Colonic mucosa (tissue), 4 donors: Measurements from ENCODE around the gene DBH. TPM values are rescaled to one million over a fixed set of nuclear protein-coding genes. Genes with fewer than 3 reads are reported as not detected.

Experiments
- DNase-seq: peaks from one replicate; pipeline ENCODE4 v3.0.0-alpha.2; 2020
- H3K27ac ChIP-seq: fragments of 200-600 bp; one replicate; pipeline ENCODE4 v1.8.0; 2021
- H3K27me3 ChIP-seq: fragments of 200-600 bp; one replicate; pipeline ENCODE4 v1.8.0; 2021
- H3K36me3 ChIP-seq: fragments of 200-600 bp; one replicate; pipeline ENCODE4 v1.8.0; 2021
- H3K4me1 ChIP-seq: fragments of 200-600 bp; one replicate; pipeline ENCODE4 v1.8.0; 2021; ENCODE audit warnings: mild to moderate bottlenecking
- H3K4me3 ChIP-seq: fragments of 200-600 bp; one replicate; pipeline ENCODE4 v1.8.0; 2021
- H3K9ac ChIP-seq, 2 donors: one replicate each; pipeline ENCODE4 v1.7.0; 2013; ENCODE audit warnings: control low read depth in 2 of 2, low read depth in 2 of 2, low read length in 2 of 2
- H3K9me3 ChIP-seq: fragments of 200-600 bp; one replicate; pipeline ENCODE4 v1.8.0; 2021
- CTCF ChIP-seq: fragments of 200-600 bp; IDR thresholded peaks from one replicate; pipeline ENCODE4 v1.8.0; 2022; ENCODE audit warnings: antibody characterized with exemption, mild to moderate bottlenecking
- intact Hi-C: fragments of 100-400 bp; cut with DNase I; formaldehyde crosslinking; loops from one replicate; pipeline ENCODE4 v1.14.1; 2022
- total RNA-seq, 2 donors: library from RNA; stranded (reverse); fragmentation: NEBNext Ultra II Directional in 1 of 2; extraction: Animal tissue kit (Norgen Biotek cat#: 25700) in 1 of 2; gene quantifications; one replicate each; pipeline ENCODE4 v1.2.1, GENCODE V29; 2021
- donor health status: healthy.
- donor health status: DM: no; HTN: no; CAD: no.
- donor health status: DM: no; HTN: no; CAD: no.

The DBH gene
- total RNA-seq, 2 donors from 2014 or later = not detected

- DNase-seq = no peak
- Histone ChIP-seq H3K4me1 (no peaks in the 10 kb centered on the region), H3K9ac (no peak overlapping the region), H3K27me3 (peaks cover 11% of the 10 kb centered on the region), H3K9me3 (no peaks in the 10 kb centered on the region), H3K36me3 (no peaks in the 10 kb centered on the region), H3K4me3 (no peak overlapping the region), H3K27ac (no peak overlapping the region)
- TF ChIP-seq CTCF = no peak
- intact Hi-C loops = no loop called here
Measured at GRCh38 chr9:133612816-133613215, 23.3 kb upstream of the DBH start.

- H3K27me3 ChIP-seq = peaks cover 11% of the 10 kb centered on the region
- no peak overlapping the region for H3K9ac ChIP-seq
- H3K36me3 ChIP-seq = no peaks in the 10 kb centered on the region
- no peaks in the 10 kb centered on the region for H3K9me3 ChIP-seq
- no peak overlapping the region for H3K4me3 ChIP-seq
- H3K4me1 ChIP-seq = no peaks in the 10 kb centered on the region
- no peak for TF ChIP-seq CTCF
- H3K27ac ChIP-seq = no peak overlapping the region
- intact Hi-C loops = no loop called here
- no peak for DNase-seq
Measured at GRCh38 chr9:133613432-133613831, 22.7 kb upstream of the DBH start.

GRCh38 chr9:133614056-133614455 is 22.1 kb upstream of the DBH start:
- no peak overlapping the region for H3K4me3 ChIP-seq
- H3K36me3 ChIP-seq = no peaks in the 10 kb centered on the region
- H3K4me1 ChIP-seq = no peaks in the 10 kb centered on the region
- H3K9me3 ChIP-seq = no peaks in the 10 kb centered on the region
- DNase-seq = no peak
- intact Hi-C loops = no loop called here
- H3K27ac ChIP-seq = no peak overlapping the region
- no peak overlapping the region for H3K9ac ChIP-seq
- TF ChIP-seq CTCF = no peak
- H3K27me3 ChIP-seq = peaks cover 7% of the 10 kb centered on the region

- no peaks in the 10 kb centered on the region for H3K4me1 ChIP-seq
- no peak overlapping the region for H3K4me3 ChIP-seq
- no peak for TF ChIP-seq CTCF
- DNase-seq = no peak
- H3K9me3 ChIP-seq = no peaks in the 10 kb centered on the region
- H3K27me3 ChIP-seq = peaks cover 3% of the 10 kb centered on the region
- H3K9ac ChIP-seq = no peak overlapping the region
- H3K27ac ChIP-seq = no peak overlapping the region
- intact Hi-C loops = no loop called here
- no peaks in the 10 kb centered on the region for H3K36me3 ChIP-seq
Measured at GRCh38 chr9:133614678-133615077, 21.5 kb upstream of the DBH start.

GRCh38 chr9:133615186-133615585 is 21.0 kb upstream of the DBH start:
- no peak for DNase-seq
- TF ChIP-seq CTCF = no peak
- Histone ChIP-seq H3K27ac (no peak overlapping the region), H3K4me1 (no peaks in the 10 kb centered on the region), H3K36me3 (no peaks in the 10 kb centered on the region), H3K9ac (no peak overlapping the region), H3K4me3 (no peak overlapping the region), H3K9me3 (no peaks in the 10 kb centered on the region), H3K27me3 (no peaks in the 10 kb centered on the region)
- intact Hi-C loops = no loop called here
